Limb (tissue), 2 donors: Measurements from ENCODE around the gene ZNF222.

Source experiments
- DNase-seq, 2 donors: peaks; one replicate each; pipeline ENCODE4 v3.0.0-alpha.2; 2016; ENCODE audit errors: extremely low spot score in 2 of 2

ZNF222 gene

DNA sequence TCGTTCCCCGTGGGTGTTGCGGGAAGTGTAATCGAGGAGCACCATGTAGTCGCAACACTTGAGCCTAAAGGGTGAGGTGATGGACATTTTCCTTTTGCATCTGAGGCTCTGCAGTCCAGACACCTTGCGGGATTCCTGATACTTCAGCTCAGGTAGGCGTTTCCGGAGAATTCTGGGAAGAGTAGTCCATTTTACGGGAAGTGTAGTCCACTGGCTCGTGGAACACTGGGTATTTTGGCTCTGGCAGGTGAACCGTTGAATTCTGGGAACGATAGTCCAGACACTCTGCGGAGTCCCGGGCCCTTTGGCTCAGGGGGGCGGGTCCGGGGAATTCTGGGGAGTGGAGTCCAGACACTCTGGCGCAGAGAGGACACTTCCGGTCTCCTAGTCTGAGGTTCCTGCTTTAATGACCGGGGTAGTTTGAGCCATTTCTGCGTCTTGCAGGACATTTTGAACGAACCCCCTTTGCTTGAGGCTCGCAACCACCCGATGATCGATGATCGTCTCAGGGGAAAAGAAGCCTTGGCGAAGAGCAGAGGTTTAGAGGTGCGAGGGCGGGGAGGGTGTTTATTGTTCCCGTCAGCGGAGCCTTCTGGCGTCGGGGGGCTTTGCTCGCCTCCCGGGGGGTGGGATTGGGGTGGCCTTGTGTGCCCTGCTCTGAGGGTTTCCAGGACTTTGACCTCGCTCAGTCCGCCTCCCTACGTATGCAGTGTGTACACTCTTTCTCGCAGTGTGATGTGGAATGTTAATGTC, 26.6 kb downstream of the ZNF222 start, which contains the start of gene ZNF223:
Gene ZNF223 (plus strand): TSS at position 387 of the 753 bp plus-strand sequence. CDS start 3,141 bp downstream, outside the sequence.
- DNase-seq: peak; percentile 95 to 97

DNA sequence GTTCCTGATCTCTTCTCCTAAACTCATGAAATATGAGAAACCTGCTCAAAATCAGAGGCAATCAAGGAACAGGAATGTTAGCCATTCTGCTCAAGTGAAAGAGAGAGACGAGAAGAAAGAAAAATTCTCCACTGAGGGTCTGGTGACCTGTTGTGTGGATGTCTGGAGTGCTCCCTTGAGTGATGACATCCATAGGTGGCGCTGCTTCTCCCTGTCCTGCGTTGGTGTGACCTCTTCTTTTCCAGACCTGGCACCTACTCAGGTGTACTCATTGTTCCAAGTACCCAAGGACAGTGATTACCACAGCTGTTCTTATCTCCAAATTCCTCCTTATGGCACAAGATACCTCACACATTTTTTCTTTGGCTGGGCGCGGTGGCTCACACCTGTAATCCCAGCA, 30.7 kb downstream of the ZNF222 start:
- DNase-seq: no peak

DNA sequence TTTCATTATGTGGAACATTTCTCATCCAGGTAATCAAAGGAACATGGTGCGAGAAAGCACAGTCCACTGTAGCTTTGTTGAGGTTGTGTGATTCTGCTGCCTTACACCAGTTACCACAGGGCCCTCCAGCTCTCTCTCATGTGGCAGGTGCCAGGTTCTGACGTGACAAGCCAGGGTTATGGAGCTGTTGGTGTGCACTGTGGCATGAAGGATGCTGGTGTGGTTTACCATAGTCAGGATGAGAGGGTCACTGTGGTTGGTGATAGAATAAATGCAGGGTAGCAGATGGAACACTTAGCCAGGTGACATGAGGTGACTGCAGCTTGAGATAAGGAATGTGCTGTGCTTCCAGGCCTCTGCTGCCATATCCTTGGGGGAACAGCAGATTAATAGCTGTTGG, 34.0 kb downstream of the ZNF222 start:
- DNase-seq: no peak

DNA sequence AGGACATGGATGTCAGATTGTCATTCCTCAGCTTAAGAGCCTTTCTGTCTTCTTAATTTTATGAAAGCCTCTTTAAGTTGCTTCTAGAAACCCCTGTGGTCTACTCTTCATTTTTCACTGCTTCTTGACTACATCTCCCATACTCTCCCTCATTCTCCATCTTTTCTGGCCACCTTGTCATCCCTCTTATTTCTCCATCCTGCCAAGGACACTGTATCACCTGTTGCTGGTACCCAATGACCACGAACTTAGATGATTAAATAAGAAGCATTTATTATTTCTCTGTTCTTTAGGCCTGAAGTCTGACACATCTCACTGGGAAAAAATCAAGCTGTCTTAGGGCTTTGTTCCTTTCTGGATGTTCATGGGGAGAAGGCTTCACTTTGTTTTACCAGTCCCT, 35.9 kb downstream of the ZNF222 start:
- DNase-seq: no peak

DNA sequence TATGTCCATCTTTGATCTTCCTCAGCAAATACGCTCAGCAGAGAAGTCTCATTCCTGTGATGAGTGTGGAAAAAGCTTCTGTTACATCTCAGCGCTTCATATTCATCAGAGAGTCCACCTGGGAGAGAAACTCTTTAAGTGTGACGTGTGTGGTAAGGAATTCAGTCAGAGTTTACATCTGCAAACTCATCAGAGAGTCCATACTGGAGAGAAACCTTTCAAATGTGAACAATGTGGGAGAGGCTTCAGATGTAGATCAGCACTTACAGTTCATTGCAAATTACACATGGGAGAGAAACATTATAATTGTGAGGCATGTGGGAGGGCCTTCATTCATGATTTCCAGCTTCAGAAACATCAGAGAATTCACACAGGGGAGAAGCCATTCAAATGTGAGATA, 41.1 kb downstream of the ZNF222 start:
- DNase-seq: no peak

DNA sequence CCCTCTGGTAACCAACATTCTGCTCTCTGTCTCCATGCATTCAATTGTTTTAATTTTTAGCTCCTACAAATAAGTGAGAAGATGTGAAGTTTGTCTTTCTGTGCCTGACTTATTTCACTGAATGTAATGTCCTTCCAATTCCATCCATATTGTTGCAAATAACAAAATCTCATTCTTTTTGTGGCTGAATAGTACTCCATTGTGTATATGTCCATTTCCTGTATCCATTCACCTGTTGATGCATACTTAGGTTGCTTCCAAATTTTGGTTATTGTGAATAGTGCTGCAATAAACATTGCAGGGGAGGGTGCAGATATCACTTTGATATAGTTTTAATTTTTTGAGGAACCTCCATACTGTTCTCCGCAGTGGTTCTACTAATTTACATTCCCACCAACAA, 44.2 kb downstream of the ZNF222 start:
- no peak for DNase-seq

DNA sequence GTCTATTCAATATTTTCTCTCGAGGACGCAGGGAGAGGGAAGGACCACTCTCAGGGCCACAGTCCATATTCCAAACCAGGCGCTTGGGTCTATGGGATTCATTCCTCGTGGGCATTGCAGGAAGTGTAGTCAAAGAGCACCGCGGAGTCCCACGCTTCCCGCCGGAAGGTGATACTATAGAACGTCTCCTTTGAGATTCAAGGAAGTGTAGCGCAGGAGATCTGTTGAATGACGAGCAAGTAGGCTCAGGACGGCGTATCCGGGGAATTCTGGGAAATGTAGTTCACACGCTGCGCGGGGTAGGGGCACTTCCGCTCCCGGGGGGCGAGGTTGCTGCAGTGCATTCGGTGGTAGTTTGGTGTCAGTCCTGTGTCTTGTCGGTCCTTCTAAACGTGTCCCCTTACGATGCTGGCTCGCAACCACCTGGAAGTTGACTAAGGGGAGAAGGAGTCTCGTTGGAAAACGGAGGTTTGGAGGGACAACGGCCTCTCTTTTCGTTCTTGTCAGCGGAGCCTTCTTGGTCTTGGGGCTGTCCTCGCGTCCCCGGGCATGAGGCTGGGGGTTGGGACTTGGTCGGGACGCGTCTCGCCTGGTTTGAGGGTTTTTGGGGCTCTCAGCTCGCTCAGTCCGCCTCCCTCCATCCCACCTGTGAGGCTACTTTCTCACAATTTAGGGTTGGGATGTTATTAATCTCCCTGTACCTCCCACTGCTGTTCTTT, 46.8 kb downstream of the ZNF222 start, which contains the start of gene ZNF284:
Gene ZNF284 (plus strand): TSS at position 336 of the 719 bp plus-strand sequence. CDS start 4,231 bp downstream, outside the sequence.
- peak; percentile 93 for DNase-seq

DNA sequence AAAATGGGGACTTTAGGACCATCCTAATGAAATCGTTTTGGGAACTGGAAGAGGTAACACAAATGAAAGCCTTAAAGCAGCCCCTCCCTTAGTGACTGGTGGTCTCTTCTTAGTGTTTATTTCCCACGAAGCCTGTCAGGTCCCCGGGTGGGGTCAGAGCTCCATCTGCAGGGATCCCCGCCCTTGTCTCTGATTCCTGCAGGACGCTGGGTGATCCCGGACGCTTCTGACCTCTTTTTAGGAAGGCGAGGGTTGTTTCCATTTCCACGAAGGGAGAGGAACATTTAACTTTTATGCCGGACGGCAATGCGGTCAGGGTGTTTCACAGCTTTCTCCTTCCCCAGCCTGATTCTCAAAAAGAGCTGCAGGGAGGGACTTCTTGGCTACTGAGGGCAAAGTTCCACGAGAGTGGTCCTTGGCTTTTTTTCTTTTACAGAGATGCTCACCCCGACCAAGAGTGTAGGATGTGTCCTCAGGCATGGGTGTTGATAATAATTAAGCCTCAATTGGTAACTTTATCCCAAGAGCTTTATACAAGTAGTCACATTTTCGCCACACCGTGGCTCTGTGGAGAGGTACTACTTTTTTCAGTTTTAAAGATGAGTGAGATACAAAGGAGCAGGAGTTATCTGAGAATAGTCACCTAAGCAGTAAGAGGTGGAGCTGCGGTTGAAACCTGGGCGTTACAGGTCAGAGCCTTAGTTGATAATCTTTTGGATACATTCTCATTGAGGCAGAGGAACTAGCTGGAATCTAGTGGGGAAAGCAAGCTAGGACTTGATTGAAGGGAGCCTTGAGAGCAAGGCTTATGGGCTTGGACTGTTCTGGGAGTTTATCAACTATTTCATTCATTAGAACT, 47.6 kb downstream of the ZNF222 start:
- DNase-seq: no peak

DNA sequence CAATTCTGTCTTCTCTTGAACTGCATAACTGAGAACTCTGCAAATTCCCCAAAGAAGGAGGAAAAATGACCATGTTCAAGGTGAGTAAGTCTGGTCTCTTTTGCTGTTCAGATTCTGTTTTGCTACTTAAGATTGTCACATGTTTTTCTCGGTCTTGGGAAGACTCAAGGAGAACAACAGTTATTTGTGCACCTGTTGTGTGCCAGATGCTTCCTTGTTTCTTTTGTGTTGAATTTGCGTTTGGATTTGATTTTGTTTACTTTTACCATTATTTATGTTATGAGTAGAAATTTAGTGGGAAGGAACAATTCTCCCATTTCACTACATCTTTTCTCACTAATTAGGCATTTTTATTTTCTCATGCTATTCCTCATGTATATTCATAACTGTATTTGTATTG, 51.1 kb downstream of the ZNF222 start:
- no peak for DNase-seq
